PFSK-1 (cell line): ENCODE results near the gene MEGF6.

ENCODE experiments used
- FOXP2 ChIP-seq: optimal IDR thresholded peaks from 2 replicates; pipeline ENCODE3; 2011; ENCODE audit warnings: borderline replicate concordance, control low read depth, inconsistent platforms; ENCODE audit not compliant: insufficient read depth; ENCODE audit errors: extremely low read length, extremely low read depth
- POLR2AphosphoS5 ChIP-seq: IDR thresholded peaks from 2 replicates; pipeline ENCODE4 v1.6.1; 2012; ENCODE audit warnings: low read depth, mild to moderate bottlenecking, control low read depth, low read length, moderate library complexity
- REST ChIP-seq, 2 experiments: IDR thresholded peaks; 2 replicates each; pipeline versions ENCODE4 v1.6.1 to v1.8.0; 2011 to 2012; ENCODE audit warnings: low read depth in 2 of 2, low read length in 2 of 2, control low read depth in 1 of 2, inconsistent platforms in 1 of 2, mild to moderate bottlenecking in 1 of 2, moderate library complexity in 1 of 2; ENCODE audit not compliant: insufficient read depth in 1 of 2
- SIN3A ChIP-seq: IDR thresholded peaks from 2 replicates; pipeline ENCODE4 v1.6.1; 2012; ENCODE audit warnings: mild to moderate bottlenecking, low read length, moderate library complexity, borderline replicate concordance; ENCODE audit not compliant: insufficient read depth
- TAF1 ChIP-seq: IDR thresholded peaks from 2 replicates; pipeline ENCODE4 v1.6.1; 2012; ENCODE audit warnings: low read length, control low read depth, borderline replicate concordance; ENCODE audit not compliant: insufficient read depth

- TF ChIP-seq POLR2AphosphoS5 (no peak), TAF1 (no peak), FOXP2 (no peak), SIN3A (no peak), REST (IDR thresholded peaks at IDR 0.05; ENCODE audit: insufficient read depth in 1 of 2, low read depth in 2 of 2, low read length in 2 of 2) (no peak)
Observed at GRCh38 chr1:3562712-3563111, 48.6 kb downstream of the MEGF6 start.
